ENCODE results near the gene PRR29.

DNA sequence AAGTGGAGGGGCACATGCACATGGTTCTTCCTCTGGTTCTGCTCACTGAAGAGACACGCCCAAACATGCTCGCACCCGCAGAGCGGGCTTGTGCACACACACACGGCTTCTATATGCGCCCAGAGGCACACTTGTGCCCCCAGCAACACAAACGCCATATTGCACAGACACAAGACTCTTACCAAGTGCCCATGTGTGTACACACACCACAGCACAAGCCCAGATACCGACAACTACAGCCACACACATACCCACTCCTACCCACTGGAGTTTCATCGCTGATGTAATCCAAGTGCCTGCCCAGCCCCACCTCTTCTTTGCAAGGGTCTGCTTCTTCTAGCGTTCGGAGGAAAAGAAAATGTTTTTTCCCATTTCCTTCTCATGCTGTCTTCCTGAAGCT lies 6.5 kb upstream of the PRR29 start:
- TF ChIP-seq CTCF (IDR thresholded peaks at IDR 0.05; ENCODE audit: low read length) (no peak), EZH2 (IDR thresholded peaks at IDR 0.05; ENCODE audit: borderline replicate concordance, low read length) (no peak)
